PC-3 (cell line): ENCODE results near the gene YPEL1. TPM values are rescaled to one million over a fixed set of nuclear protein-coding genes. Genes with fewer than 3 reads are reported as not detected.

Experiments used
- ATAC-seq: fragments of 200-7000 bp; cut with Tn5 transposase; 2 replicates; pipeline ENCODE4 v1.9.1; 2020; ENCODE audit warnings: mild to moderate bottlenecking, moderate library complexity
- BruUV-seq: library from RNA; stranded (reverse); fragments of 400-500 nt; replicated peaks from 2 replicates; lab custom pipeline; 2021; lab: Mats Ljungman, UMichigan
- CTCF ChIA-PET: fragments of 300-600 bp; sonication (Branson Sonifier 250); formaldehyde crosslinking; loops from one replicate; lab custom pipeline; 2022; ENCODE audit warnings: antibody characterized with exemption; lab: Charles Lee
- POLR2A ChIA-PET: fragments of 300-600 bp; sonication (Branson Sonifier 250); formaldehyde crosslinking; loops from one replicate; lab custom pipeline; 2022; ENCODE audit warnings: antibody characterized with exemption; ENCODE audit not compliant: unreplicated experiment; lab: Charles Lee
- DNase-seq: peaks from one replicate; pipeline ENCODE4 v3.0.0-alpha.2; 2015
- H2AFZ ChIP-seq: fragments of 300-600 bp; sonication (generic); 2 replicates; pipeline ENCODE4 v1.6.0; 2016; ENCODE audit warnings: antibody characterized with exemption, low read length
- H3F3A ChIP-seq: fragments of 300-600 bp; sonication (generic); one replicate; pipeline ENCODE4 v1.6.0; 2017; ENCODE audit warnings: antibody characterized with exemption, low read length, control low read depth, mild to moderate bottlenecking; ENCODE audit not compliant: unreplicated experiment
- H3K27ac ChIP-seq: fragments of 300-600 bp; sonication (generic); 2 replicates; pipeline ENCODE4 v1.5.1; 2016; ENCODE audit warnings: mild to moderate bottlenecking, low read length
- H3K27me3 ChIP-seq: fragments of 300-600 bp; sonication (generic); 2 replicates; pipeline ENCODE4 v1.6.1; 2016; ENCODE audit warnings: low read length, mixed read lengths
- H3K36me3 ChIP-seq: fragments of 300-600 bp; sonication (generic); 2 replicates; pipeline ENCODE4 v1.6.1; 2016; ENCODE audit warnings: low read depth, mixed run types, low read length, mixed read lengths
- H3K4me1 ChIP-seq: fragments of 300-600 bp; sonication (generic); 2 replicates; pipeline ENCODE4 v1.5.1; 2016; ENCODE audit warnings: low read length; ENCODE audit not compliant: insufficient read depth
- H3K4me2 ChIP-seq: fragments of 300-600 bp; sonication (generic); 2 replicates; pipeline ENCODE4 v1.6.0; 2016; ENCODE audit warnings: low read length
- H3K4me3 ChIP-seq: fragments of 300-600 bp; sonication (generic); 2 replicates; pipeline ENCODE4 v1.5.1; 2016; ENCODE audit warnings: mild to moderate bottlenecking, low read length, mixed read lengths
- H3K79me2 ChIP-seq: fragments of 300-600 bp; sonication (generic); 2 replicates; pipeline ENCODE4 v1.6.1; 2017; ENCODE audit warnings: low read length, mixed read lengths
- H3K9ac ChIP-seq: fragments of 300-600 bp; sonication (generic); 2 replicates; pipeline ENCODE4 v1.6.0; 2016; ENCODE audit warnings: mild to moderate bottlenecking, low read length
- H3K9me2 ChIP-seq: fragments of 300-600 bp; sonication (generic); replicated peaks from 2 replicates; pipeline ENCODE4 v1.6.1; 2016; ENCODE audit warnings: mixed run types, low read length, mixed read lengths
- H3K9me3 ChIP-seq: fragments of 300-600 bp; sonication (generic); 2 replicates; pipeline ENCODE4 v1.6.1; 2016; ENCODE audit warnings: low read length, mixed read lengths
- H4K20me1 ChIP-seq: fragments of 300-600 bp; sonication (generic); 2 replicates; pipeline ENCODE4 v1.6.1; 2016; ENCODE audit warnings: low read length, mixed read lengths
- CTCF ChIP-seq: fragments of 300-600 bp; sonication (generic); conservative IDR thresholded peaks from 2 replicates; pipeline ENCODE4 v1.5.1; 2017; ENCODE audit warnings: antibody characterized with exemption, low read depth, mild to moderate bottlenecking, low read length
- EZH2 ChIP-seq: fragments of 300-600 bp; sonication (generic); IDR thresholded peaks from one replicate; pipeline ENCODE4 v1.6.1; 2017; ENCODE audit warnings: antibody characterized with exemption, mild to moderate bottlenecking, low read length; ENCODE audit not compliant: unreplicated experiment
- EZH2phosphoT487 ChIP-seq: fragments of 300-600 bp; sonication (generic); IDR thresholded peaks from 2 replicates; pipeline ENCODE4 v1.6.1; 2018; ENCODE audit warnings: mild to moderate bottlenecking, antibody characterized with exemption, low read length, borderline replicate concordance
- intact Hi-C: fragments of 100-400 bp; cut with micrococcal nuclease; formaldehyde crosslinking; loops from 2 replicates; pipeline ENCODE4 v1.9.0; 2023
- total RNA-seq: library from RNA; depleted of rRNA; stranded (reverse); fragments of >200 nt; gene quantifications from 2 replicates; pipeline ENCODE4 v1.2.3, GENCODE V29; 2014

Gene YPEL1
- total RNA-seq, 1 experiment from 2014 or later = 3.2 TPM

- no peak overlapping the region for H3K27ac ChIP-seq
- no peak overlapping the region for H3K4me3 ChIP-seq
- no peaks in the 10 kb centered on the region for H3K4me1 ChIP-seq
- H3F3A ChIP-seq = no peaks in the 10 kb centered on the region
- no TSS peak for BruUV-seq
- no peak for DNase-seq
- no peak overlapping the region for H3K9ac ChIP-seq
- ChIA-PET POLR2A (interaction anchor here (0.6 to 0.7 kb wide), 2 partner anchors 71 to 122 kb away, joined by 3 to 7 read pairs; no protein-coding TSS in a partner anchor), CTCF (no interaction called here)
- intact Hi-C loops = no loop called here
- no peaks in the 10 kb centered on the region for H3K9me2 ChIP-seq
- no peaks in the 10 kb centered on the region for H4K20me1 ChIP-seq
- H3K79me2 ChIP-seq = no peaks in the 10 kb centered on the region
- no peaks in the 10 kb centered on the region for H3K27me3 ChIP-seq
- no peaks in the 10 kb centered on the region for H3K36me3 ChIP-seq
- H3K9me3 ChIP-seq = no peaks in the 10 kb centered on the region
- H2AFZ ChIP-seq = no peak overlapping the region
- ATAC-seq = no peak
- no peak overlapping the region for H3K4me2 ChIP-seq
- TF ChIP-seq CTCF (no peak), EZH2 (no peak), EZH2phosphoT487 (no peak)
Observed at GRCh38 chr22:21736084-21736642, 569 bp upstream of the YPEL1 start.

GRCh38 chr22:21734540-21735199 is 924 bp downstream of the YPEL1 start:
- ChIA-PET POLR2A (no interaction called here), CTCF (no interaction called here)
- Histone ChIP-seq H3K9ac (no peak overlapping the region), H2AFZ (peak overlapping the region; percentile 98), H3K27me3 (no peaks in the 10 kb centered on the region), H3K4me1 (no peaks in the 10 kb centered on the region), H3K9me3 (no peaks in the 10 kb centered on the region), H3K79me2 (no peaks in the 10 kb centered on the region), H3F3A (no peaks in the 10 kb centered on the region), H3K9me2 (no peaks in the 10 kb centered on the region), H3K36me3 (no peaks in the 10 kb centered on the region), H3K27ac (no peak overlapping the region), H3K4me3 (peak overlapping the region; percentile 79), H4K20me1 (no peaks in the 10 kb centered on the region), H3K4me2 (peak overlapping the region; percentile 96)
- ATAC-seq (no peak), DNase-seq (no peak)
- TF ChIP-seq EZH2 (no peak), EZH2phosphoT487 (no peak), CTCF (no peak)
- intact Hi-C loops = no loop called here
- BruUV-seq = TSS peak; percentile 60

DNA sequence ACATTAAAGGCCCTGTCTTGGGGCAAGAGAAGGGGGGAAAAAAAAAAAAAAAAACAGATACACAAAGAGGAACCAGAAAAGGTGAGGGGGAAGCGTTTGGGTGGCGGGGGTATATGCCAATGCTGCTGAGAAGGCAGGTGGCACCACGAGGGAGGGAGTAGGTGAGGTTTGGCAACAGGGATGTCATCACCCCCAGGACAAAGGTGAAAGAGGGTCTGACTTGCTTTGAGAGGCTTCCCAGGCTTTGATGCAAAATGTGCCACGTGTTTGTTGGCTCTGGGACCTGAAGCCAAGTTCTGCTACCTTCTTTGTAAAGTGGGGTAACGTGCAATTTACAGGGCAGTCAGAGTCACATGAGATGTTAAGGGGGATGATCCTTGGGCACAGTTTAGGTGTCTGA is 4.1 kb downstream of the YPEL1 start:
- intact Hi-C loops = no loop called here
- ATAC-seq (no peak), DNase-seq (no peak)
- Histone ChIP-seq H3K9me2 (no peaks in the 10 kb centered on the region), H3K27ac (no peak overlapping the region), H3K9me3 (no peaks in the 10 kb centered on the region), H3K79me2 (no peaks in the 10 kb centered on the region), H3K4me1 (no peaks in the 10 kb centered on the region), H3K4me3 (no peak overlapping the region), H3K4me2 (no peak overlapping the region), H3K36me3 (no peaks in the 10 kb centered on the region), H3K9ac (no peak overlapping the region), H4K20me1 (no peaks in the 10 kb centered on the region), H2AFZ (no peak overlapping the region), H3K27me3 (no peaks in the 10 kb centered on the region), H3F3A (no peaks in the 10 kb centered on the region)
- BruUV-seq = no TSS peak
- ChIA-PET POLR2A (no interaction called here), CTCF (no interaction called here)
- TF ChIP-seq CTCF = no peak
- no peak for TF ChIP-seq EZH2phosphoT487
- no peak for TF ChIP-seq EZH2
